ENCODE measurements around the gene CFAP61. TPM values are rescaled to one million over a fixed set of nuclear protein-coding genes. Genes with fewer than 3 reads are reported as not detected.

Gene CFAP61
- total and polyA plus RNA-seq, 8 donors: 0.15 to 0.53 (median 0.33) TPM

GRCh38 chr20:20134941-20135575 lies 82.7 kb downstream of the CFAP61 start:
- Histone ChIP-seq H3K36me3 (no peaks in the 10 kb centered on the region), H3K4me1 (no peaks in the 10 kb centered on the region), H3K4me3 (no peak overlapping the region), H3K27me3 (no peaks in the 10 kb centered on the region), H3K9me3 (no peaks in the 10 kb centered on the region), H3K27ac (no peak overlapping the region)
- WGBS, 2 donors: 18 to 26% methylated on average over 1 of the region's 1 CpG
- TF ChIP-seq, protein P1, sequence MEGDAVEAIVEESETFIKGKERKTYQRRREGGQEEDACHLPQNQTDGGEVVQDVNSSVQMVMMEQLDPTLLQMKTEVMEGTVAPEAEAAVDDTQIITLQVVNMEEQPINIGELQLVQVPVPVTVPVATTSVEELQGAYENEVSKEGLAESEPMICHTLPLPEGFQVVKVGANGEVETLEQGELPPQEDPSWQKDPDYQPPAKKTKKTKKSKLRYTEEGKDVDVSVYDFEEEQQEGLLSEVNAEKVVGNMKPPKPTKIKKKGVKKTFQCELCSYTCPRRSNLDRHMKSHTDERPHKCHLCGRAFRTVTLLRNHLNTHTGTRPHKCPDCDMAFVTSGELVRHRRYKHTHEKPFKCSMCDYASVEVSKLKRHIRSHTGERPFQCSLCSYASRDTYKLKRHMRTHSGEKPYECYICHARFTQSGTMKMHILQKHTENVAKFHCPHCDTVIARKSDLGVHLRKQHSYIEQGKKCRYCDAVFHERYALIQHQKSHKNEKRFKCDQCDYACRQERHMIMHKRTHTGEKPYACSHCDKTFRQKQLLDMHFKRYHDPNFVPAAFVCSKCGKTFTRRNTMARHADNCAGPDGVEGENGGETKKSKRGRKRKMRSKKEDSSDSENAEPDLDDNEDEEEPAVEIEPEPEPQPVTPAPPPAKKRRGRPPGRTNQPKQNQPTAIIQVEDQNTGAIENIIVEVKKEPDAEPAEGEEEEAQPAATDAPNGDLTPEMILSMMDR (IDR thresholded peaks at IDR 0.05): no peak
- ATAC-seq (no peak), DNase-seq (no peak), FAIRE-seq (no peak)
- intact Hi-C loops (cut with DNase I): no loop called here

DNA sequence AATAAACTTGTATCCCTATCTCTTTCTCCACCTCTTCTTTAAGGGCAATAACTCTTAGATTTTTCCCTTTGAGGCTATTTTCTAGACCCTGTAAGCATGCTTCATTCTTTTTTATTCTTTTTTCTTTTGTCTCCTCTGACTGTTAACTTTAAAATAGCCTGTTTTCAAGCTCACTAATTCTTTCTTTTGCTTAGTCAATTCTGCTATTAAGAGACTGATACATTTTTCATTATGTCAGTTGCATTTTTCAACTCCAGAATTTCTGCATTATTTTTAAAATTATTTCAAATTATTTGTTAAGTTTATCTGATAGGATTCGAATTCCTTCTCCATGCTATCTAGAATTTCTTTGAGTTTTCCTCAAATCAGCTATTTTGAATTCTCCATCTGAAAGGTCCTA lies 84.0 kb downstream of the CFAP61 start:
- WGBS, 2 donors: 39 to 58% methylated on average over 1 of the region's 1 CpG
- intact Hi-C loops (cut with DNase I): no loop called here
- H3K27ac ChIP-seq: no peak overlapping the region
- TF ChIP-seq, protein P1 (IDR thresholded peaks at IDR 0.05): no peak
- FAIRE-seq: no peak
- no peaks in the 10 kb centered on the region for H3K9me3 ChIP-seq
- no peaks in the 10 kb centered on the region for H3K4me1 ChIP-seq
- no peak for ATAC-seq
- no peaks in the 10 kb centered on the region for H3K27me3 ChIP-seq
- no peak overlapping the region for H3K4me3 ChIP-seq
- DNase-seq: no peak
- H3K36me3 ChIP-seq: no peaks in the 10 kb centered on the region

DNA sequence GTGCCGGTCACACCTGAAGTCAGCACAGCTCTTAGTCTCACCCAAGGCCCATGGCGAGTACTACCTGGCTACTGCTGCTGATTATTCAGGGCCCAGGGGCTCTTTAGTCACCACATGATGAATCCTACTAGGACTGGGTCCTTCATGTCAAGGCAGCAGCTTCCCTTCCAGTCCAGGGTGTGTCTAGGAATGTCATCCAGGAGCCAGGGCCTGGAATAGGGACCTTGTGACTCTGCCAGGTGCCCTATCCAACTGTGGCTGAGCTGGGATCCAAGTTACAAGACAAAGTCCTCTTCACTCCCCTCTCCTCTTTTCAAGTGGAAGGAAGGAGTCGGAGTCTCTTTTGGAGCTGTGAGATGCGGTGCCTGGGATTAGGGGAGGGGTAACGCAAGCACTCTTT lies 85.5 kb downstream of the CFAP61 start:
- no peak overlapping the region for H3K4me3 ChIP-seq
- no peaks in the 10 kb centered on the region for H3K4me1 ChIP-seq
- FAIRE-seq (no peak), DNase-seq (no peak), ATAC-seq (no peak)
- H3K36me3 ChIP-seq: no peaks in the 10 kb centered on the region
- WGBS, 2 donors: 93 to 97% methylated on average over 5 of the region's 5 CpGs
- TF ChIP-seq, protein P1 (IDR thresholded peaks at IDR 0.05): no peak
- H3K27me3 ChIP-seq: no peaks in the 10 kb centered on the region
- no peak overlapping the region for H3K27ac ChIP-seq
- H3K9me3 ChIP-seq: no peaks in the 10 kb centered on the region
- intact Hi-C loops (cut with DNase I): no loop called here

GRCh38 chr20:20138301-20139064 lies 86.2 kb downstream of the CFAP61 start:
- Histone ChIP-seq H3K27me3 (no peaks in the 10 kb centered on the region), H3K4me1 (no peaks in the 10 kb centered on the region), H3K4me3 (no peak overlapping the region), H3K36me3 (no peaks in the 10 kb centered on the region), H3K27ac (no peak overlapping the region), H3K9me3 (no peaks in the 10 kb centered on the region)
- WGBS, 2 donors: 53 to 63% methylated on average over 4 of the region's 4 CpGs
- DNase-seq (no peak), ATAC-seq (no peak), FAIRE-seq (no peak)
- intact Hi-C loops (cut with DNase I): no loop called here
- TF ChIP-seq, protein P1 (IDR thresholded peaks at IDR 0.05): no peak

GRCh38 chr20:20139403-20139802 lies 87.1 kb downstream of the CFAP61 start:
- Histone ChIP-seq H3K36me3 (no peaks in the 10 kb centered on the region), H3K27me3 (no peaks in the 10 kb centered on the region), H3K9me3 (no peaks in the 10 kb centered on the region), H3K27ac (no peak overlapping the region), H3K4me3 (no peak overlapping the region), H3K4me1 (no peaks in the 10 kb centered on the region)
- 59 to 63% methylated on average over 5 of the region's 5 CpGs for WGBS, 2 donors
- ATAC-seq (no peak), FAIRE-seq (no peak), DNase-seq (no peak)
- intact Hi-C loops (cut with DNase I): no loop called here
- TF ChIP-seq, protein P1 (IDR thresholded peaks at IDR 0.05): no peak

Measured in pancreas (tissue), 10 donors.